SK-N-SH treated with all-trans-retinoic acid at 6 μM for 48 hours (cell line): Measurements from ENCODE around the gene PLEKHG3.

Experiments
- ATAC-seq: fragments of 200-7000 bp; cut with Tn5 transposase; 3 replicates; pipeline ENCODE4 v1.9.1; 2020; ENCODE audit warnings: mild to moderate bottlenecking, moderate library complexity
- ARNTL ChIP-seq: fragments of 450-650 bp; formaldehyde crosslinking; IDR thresholded peaks from 2 replicates; pipeline ENCODE4 v1.5.0; 2020; ENCODE audit warnings: low read depth, mild to moderate bottlenecking, moderate library complexity, borderline replicate concordance
- BACH2 ChIP-seq: fragments of 250-450 bp; sonication (Bioruptor Pico); IDR thresholded peaks from 2 replicates; pipeline ENCODE4 v1.9.0; 2021; ENCODE audit warnings: mild to moderate bottlenecking, borderline replicate concordance
- CREB5 ChIP-seq: fragments of 250-450 bp; sonication (Bioruptor Pico); IDR thresholded peaks from 2 replicates; pipeline ENCODE4 v1.5.1; 2020; ENCODE audit warnings: low read depth, mild to moderate bottlenecking, moderate library complexity
- GLIS3 ChIP-seq: fragments of 250-450 bp; sonication (Bioruptor Pico); IDR thresholded peaks from 2 replicates; pipeline ENCODE4 v1.5.0; 2020; ENCODE audit warnings: mild to moderate bottlenecking, moderate library complexity
- ISL1 ChIP-seq: fragments of 250-450 bp; sonication (Bioruptor Pico); IDR thresholded peaks from 2 replicates; pipeline ENCODE4 v2.1.2; 2022; ENCODE audit warnings: mild to moderate bottlenecking, moderate library complexity
- POU6F1 ChIP-seq: fragments of 250-450 bp; sonication (Bioruptor Pico); IDR thresholded peaks from 2 replicates; pipeline ENCODE4 v1.8.0; 2021; ENCODE audit warnings: low read depth, mild to moderate bottlenecking, moderate library complexity, borderline replicate concordance
- PPARA ChIP-seq: fragments of 250-450 bp; sonication (Bioruptor Pico); IDR thresholded peaks from 2 replicates; pipeline ENCODE4 v1.5.0; 2020; ENCODE audit warnings: mild to moderate bottlenecking, borderline replicate concordance
- SNAI2 ChIP-seq: fragments of 250-450 bp; sonication (Bioruptor Pico); IDR thresholded peaks from 2 replicates; pipeline ENCODE4 v1.5.0; 2020; ENCODE audit warnings: mild to moderate bottlenecking, moderate library complexity
- TCF4 ChIP-seq: fragments of 250-450 bp; sonication (Bioruptor Pico); IDR thresholded peaks from 2 replicates; pipeline ENCODE4 v1.8.0; 2021; ENCODE audit warnings: mild to moderate bottlenecking, moderate library complexity, borderline replicate concordance
- ZC3H10 ChIP-seq: fragments of 250-450 bp; sonication (Bioruptor Pico); IDR thresholded peaks from 2 replicates; pipeline ENCODE4 v1.5.1; 2021; ENCODE audit warnings: mild to moderate bottlenecking, moderate library complexity
- ZNF70 ChIP-seq: fragments of 450-650 bp; formaldehyde crosslinking; IDR thresholded peaks from 2 replicates; pipeline ENCODE4 v1.5.0; 2020; ENCODE audit warnings: mild to moderate bottlenecking, moderate library complexity
- TF ChIP-seq, protein P1 (sequence below): fragments of 250-450 bp; sonication (Bioruptor Pico); IDR thresholded peaks from 2 replicates; pipeline ENCODE4 v1.5.1; 2021; ENCODE audit warnings: mild to moderate bottlenecking, moderate library complexity
- TF ChIP-seq, protein P2 (sequence below): fragments of 250-450 bp; sonication (Bioruptor Pico); IDR thresholded peaks from 2 replicates; pipeline ENCODE4 v1.8.0; 2020; ENCODE audit warnings: mild to moderate bottlenecking, moderate library complexity, borderline replicate concordance
- TF ChIP-seq, protein P3 (sequence below): fragments of 250-450 bp; sonication (Bioruptor Pico); IDR thresholded peaks from 2 replicates; pipeline ENCODE4 v1.5.0; 2020; ENCODE audit warnings: mild to moderate bottlenecking, moderate library complexity

Gene PLEKHG3

DNA sequence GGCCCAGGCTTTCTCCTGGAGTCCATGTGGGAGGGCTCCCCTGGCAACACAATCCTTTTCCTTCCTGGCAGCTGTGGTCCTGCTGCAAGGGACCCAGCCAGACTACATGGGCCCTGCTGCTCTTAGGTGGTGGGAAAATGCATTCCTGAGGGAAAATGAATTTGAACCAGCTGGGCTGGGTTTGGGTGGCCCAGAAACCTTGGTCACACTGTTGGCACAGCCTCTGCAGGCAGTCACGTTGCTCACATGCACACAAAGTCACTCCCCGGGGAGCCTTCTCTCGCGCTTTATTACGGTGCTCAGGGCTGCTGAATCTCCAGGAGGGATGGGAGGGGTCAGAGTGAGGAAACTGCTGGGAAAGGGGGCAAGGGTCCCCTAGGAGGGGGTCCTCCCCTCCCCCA is 17.2 kb downstream of the PLEKHG3 start (continued):
- TF ChIP-seq, protein P1, sequence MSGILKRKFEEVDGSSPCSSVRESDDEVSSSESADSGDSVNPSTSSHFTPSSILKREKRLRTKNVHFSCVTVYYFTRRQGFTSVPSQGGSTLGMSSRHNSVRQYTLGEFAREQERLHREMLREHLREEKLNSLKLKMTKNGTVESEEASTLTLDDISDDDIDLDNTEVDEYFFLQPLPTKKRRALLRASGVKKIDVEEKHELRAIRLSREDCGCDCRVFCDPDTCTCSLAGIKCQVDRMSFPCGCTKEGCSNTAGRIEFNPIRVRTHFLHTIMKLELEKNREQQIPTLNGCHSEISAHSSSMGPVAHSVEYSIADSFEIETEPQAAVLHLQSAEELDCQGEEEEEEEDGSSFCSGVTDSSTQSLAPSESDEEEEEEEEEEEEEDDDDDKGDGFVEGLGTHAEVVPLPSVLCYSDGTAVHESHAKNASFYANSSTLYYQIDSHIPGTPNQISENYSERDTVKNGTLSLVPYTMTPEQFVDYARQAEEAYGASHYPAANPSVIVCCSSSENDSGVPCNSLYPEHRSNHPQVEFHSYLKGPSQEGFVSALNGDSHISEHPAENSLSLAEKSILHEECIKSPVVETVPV, result no peak
- TF ChIP-seq, protein P2, sequence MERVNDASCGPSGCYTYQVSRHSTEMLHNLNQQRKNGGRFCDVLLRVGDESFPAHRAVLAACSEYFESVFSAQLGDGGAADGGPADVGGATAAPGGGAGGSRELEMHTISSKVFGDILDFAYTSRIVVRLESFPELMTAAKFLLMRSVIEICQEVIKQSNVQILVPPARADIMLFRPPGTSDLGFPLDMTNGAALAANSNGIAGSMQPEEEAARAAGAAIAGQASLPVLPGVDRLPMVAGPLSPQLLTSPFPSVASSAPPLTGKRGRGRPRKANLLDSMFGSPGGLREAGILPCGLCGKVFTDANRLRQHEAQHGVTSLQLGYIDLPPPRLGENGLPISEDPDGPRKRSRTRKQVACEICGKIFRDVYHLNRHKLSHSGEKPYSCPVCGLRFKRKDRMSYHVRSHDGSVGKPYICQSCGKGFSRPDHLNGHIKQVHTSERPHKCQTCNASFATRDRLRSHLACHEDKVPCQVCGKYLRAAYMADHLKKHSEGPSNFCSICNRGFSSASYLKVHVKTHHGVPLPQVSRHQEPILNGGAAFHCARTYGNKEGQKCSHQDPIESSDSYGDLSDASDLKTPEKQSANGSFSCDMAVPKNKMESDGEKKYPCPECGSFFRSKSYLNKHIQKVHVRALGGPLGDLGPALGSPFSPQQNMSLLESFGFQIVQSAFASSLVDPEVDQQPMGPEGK (CRISPR knock-in tag), result no peak
- TF ChIP-seq SNAI2 (no peak), POU6F1 (CRISPR knock-in tag) (no peak), BACH2 (no peak), PPARA (CRISPR knock-in tag) (no peak)

DNA sequence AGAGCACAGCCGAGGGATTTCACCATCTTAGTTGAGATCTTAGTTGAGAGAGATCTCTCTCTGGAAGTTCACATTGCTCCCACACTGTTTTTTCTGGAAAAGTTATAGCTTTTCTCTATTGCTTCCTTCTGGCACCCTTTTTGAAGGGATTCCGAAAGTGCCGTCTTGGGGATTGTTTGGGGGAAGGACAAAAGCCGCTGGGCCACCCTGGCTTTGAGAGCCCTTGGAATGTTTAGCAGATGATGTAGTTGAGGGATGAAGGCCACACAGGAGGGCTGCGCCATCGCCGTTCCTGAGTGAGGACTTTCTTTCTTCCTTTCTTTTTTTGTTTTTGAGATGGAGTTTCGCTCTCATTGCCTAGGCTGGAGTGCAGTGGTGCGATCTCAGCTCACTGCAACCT is 17.7 kb downstream of the PLEKHG3 start:
- no peak for ATAC-seq
- TF ChIP-seq TCF4 (CRISPR knock-in tag), result no peak
- TF ChIP-seq CREB5 (CRISPR knock-in tag), result no peak
- TF ChIP-seq, protein P1, result no peak
- TF ChIP-seq ZNF70 (CRISPR knock-in tag), result no peak
- TF ChIP-seq GLIS3 (CRISPR knock-in tag), result no peak
- no peak for TF ChIP-seq ZC3H10
- TF ChIP-seq, protein P2 (CRISPR knock-in tag), result no peak
- no peak for TF ChIP-seq ARNTL
- TF ChIP-seq, protein P3, sequence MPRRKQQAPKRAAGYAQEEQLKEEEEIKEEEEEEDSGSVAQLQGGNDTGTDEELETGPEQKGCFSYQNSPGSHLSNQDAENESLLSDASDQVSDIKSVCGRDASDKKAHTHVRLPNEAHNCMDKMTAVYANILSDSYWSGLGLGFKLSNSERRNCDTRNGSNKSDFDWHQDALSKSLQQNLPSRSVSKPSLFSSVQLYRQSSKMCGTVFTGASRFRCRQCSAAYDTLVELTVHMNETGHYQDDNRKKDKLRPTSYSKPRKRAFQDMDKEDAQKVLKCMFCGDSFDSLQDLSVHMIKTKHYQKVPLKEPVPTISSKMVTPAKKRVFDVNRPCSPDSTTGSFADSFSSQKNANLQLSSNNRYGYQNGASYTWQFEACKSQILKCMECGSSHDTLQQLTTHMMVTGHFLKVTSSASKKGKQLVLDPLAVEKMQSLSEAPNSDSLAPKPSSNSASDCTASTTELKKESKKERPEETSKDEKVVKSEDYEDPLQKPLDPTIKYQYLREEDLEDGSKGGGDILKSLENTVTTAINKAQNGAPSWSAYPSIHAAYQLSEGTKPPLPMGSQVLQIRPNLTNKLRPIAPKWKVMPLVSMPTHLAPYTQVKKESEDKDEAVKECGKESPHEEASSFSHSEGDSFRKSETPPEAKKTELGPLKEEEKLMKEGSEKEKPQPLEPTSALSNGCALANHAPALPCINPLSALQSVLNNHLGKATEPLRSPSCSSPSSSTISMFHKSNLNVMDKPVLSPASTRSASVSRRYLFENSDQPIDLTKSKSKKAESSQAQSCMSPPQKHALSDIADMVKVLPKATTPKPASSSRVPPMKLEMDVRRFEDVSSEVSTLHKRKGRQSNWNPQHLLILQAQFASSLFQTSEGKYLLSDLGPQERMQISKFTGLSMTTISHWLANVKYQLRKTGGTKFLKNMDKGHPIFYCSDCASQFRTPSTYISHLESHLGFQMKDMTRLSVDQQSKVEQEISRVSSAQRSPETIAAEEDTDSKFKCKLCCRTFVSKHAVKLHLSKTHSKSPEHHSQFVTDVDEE (CRISPR knock-in tag), result no peak

DNA sequence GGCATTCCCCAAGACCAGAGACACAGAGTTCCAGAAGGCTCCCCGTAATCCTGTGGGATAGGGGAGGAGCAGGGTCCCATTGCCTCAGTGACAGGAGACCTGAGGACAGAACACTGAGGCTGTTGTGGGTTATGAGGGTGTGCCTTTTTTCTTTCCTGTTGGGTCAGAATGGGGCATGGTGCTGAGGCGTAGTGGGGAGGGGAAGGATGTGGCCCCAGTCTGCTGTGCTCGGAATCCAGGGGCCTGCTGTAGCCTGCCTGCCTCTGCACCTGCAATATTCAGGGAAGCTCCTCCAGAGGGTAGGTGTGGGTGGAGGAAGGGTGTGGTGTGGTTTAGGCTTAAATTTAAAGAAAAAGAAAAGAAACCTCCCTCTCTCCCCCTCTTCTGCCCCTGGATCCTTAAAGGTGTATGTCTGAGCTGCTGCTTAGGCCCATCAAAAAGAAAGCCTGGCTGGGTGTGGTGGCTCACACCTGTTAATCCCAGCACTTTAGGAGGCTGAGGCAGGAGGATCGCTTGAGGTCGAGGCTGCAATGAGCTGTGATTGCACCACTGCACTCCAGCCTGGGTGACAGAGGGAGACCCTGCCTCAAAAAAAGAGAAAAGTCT is 18.7 kb downstream of the PLEKHG3 start:
- TF ChIP-seq ISL1 (CRISPR knock-in tag), result no peak
- no peak for TF ChIP-seq POU6F1 (CRISPR knock-in tag)
- no peak for TF ChIP-seq SNAI2
- ATAC-seq, result no peak
